H9 (cell line): ENCODE data around the gene PSMB9. TPM values are rescaled to one million over a fixed set of nuclear protein-coding genes. Genes with fewer than 3 reads are reported as not detected.
"Not testable (repeated sequence)": the region's sequence is repeated elsewhere in the genome, so short reads cannot be mapped to it uniquely, and the experiment has no call there.

Experiments
- DNase-seq: peaks from one replicate; pipeline ENCODE4 v3.0.0-alpha.2; 2017
- H2AFZ ChIP-seq: one replicate; pipeline ENCODE4 v1.6.1; 2013; ENCODE audit warnings: mild to moderate bottlenecking, low read length, control low read depth, moderate library complexity
- H2AK5ac ChIP-seq: 2 replicates; pipeline ENCODE4 v1.6.1; 2013; ENCODE audit warnings: low read length, control low read depth, mixed read lengths; ENCODE audit not compliant: insufficient read length
- H2BK120ac ChIP-seq: one replicate; pipeline ENCODE4 v1.6.1; 2013; ENCODE audit warnings: low read depth, mild to moderate bottlenecking, low read length, control low read depth, inconsistent platforms; ENCODE audit not compliant: poor library complexity, severe bottlenecking
- H2BK12ac ChIP-seq: 2 replicates; pipeline ENCODE4 v1.6.1; 2013; ENCODE audit warnings: low read length, control low read depth, mixed read lengths, low read depth; ENCODE audit not compliant: insufficient read length
- H2BK15ac ChIP-seq: 2 replicates; pipeline ENCODE4 v1.6.1; 2013; ENCODE audit warnings: low read depth, low read length, control low read depth
- H2BK20ac ChIP-seq: one replicate; pipeline ENCODE4 v1.6.1; 2013; ENCODE audit warnings: low read depth, mild to moderate bottlenecking, low read length, control low read depth, inconsistent platforms; ENCODE audit not compliant: poor library complexity, severe bottlenecking
- H2BK5ac ChIP-seq: 2 replicates; pipeline ENCODE4 v1.6.1; 2013; ENCODE audit warnings: low read length, control low read depth, mixed read lengths; ENCODE audit not compliant: insufficient read length
- H3K14ac ChIP-seq: 2 replicates; pipeline ENCODE4 v1.6.1; 2013; ENCODE audit warnings: low read length, control low read depth; ENCODE audit not compliant: insufficient read depth
- H3K18ac ChIP-seq: 2 replicates; pipeline ENCODE4 v1.6.1; 2013; ENCODE audit warnings: low read depth, mild to moderate bottlenecking, mixed read lengths, low read length, control low read depth; ENCODE audit not compliant: insufficient read length
- H3K23ac ChIP-seq: 2 replicates; pipeline ENCODE4 v1.6.1; 2013; ENCODE audit warnings: low read length, control low read depth, mixed read lengths, low read depth; ENCODE audit not compliant: insufficient read length
- H3K23me2 ChIP-seq: 2 replicates; pipeline ENCODE4 v1.6.1; 2013; ENCODE audit warnings: low read depth, mild to moderate bottlenecking, mixed read lengths, low read length, control low read depth; ENCODE audit not compliant: insufficient read length, poor library complexity, severe bottlenecking
- H3K27ac ChIP-seq: 2 replicates; pipeline ENCODE4 v1.5.1; 2013; ENCODE audit warnings: low read length, control low read depth, mixed read lengths, low read depth; ENCODE audit not compliant: insufficient read length
- H3K27me3 ChIP-seq: 2 replicates; pipeline ENCODE4 v1.6.1; 2013; ENCODE audit warnings: low read length, control low read depth, inconsistent platforms; ENCODE audit not compliant: insufficient read depth
- H3K4ac ChIP-seq: 2 replicates; pipeline ENCODE4 v1.6.1; 2013; ENCODE audit warnings: low read depth, mild to moderate bottlenecking, control low read depth, inconsistent platforms, low read length, moderate library complexity
- H3K4me1 ChIP-seq: 2 replicates; pipeline ENCODE4 v1.6.1; 2013; ENCODE audit warnings: low read length, control low read depth, inconsistent platforms; ENCODE audit not compliant: insufficient read depth
- H3K4me2 ChIP-seq: 2 replicates; pipeline ENCODE4 v1.6.1; 2013; ENCODE audit warnings: low read length, control low read depth, mixed read lengths; ENCODE audit not compliant: insufficient read length, insufficient read depth
- H3K56ac ChIP-seq: 2 replicates; pipeline ENCODE4 v1.6.1; 2013; ENCODE audit warnings: low read depth, mild to moderate bottlenecking, mixed read lengths, low read length, control low read depth; ENCODE audit not compliant: insufficient read length
- H3K79me1 ChIP-seq: 2 replicates; pipeline ENCODE4 v1.6.1; 2013; ENCODE audit warnings: low read depth, mild to moderate bottlenecking, moderate library complexity, low read length, control low read depth, inconsistent platforms; ENCODE audit not compliant: insufficient read depth, poor library complexity, severe bottlenecking
- H3K79me2 ChIP-seq: 2 replicates; pipeline ENCODE4 v1.6.1; 2013; ENCODE audit warnings: low read length, control low read depth, inconsistent platforms; ENCODE audit not compliant: insufficient read depth
- H3K9ac ChIP-seq: 2 replicates; pipeline ENCODE4 v1.6.1; 2013; ENCODE audit warnings: low read length, control low read depth, mixed read lengths; ENCODE audit not compliant: insufficient read length; ENCODE audit errors: extremely low read depth
- H3K9me3 ChIP-seq: one replicate; pipeline ENCODE4 v1.6.1; 2013; ENCODE audit warnings: low read depth, low read length, inconsistent platforms; ENCODE audit not compliant: control insufficient read depth
- H3T11ph ChIP-seq: one replicate; pipeline ENCODE4 v1.6.1; 2013; ENCODE audit warnings: mild to moderate bottlenecking, low read length, control low read depth, inconsistent platforms
- H4K20me1 ChIP-seq: one replicate; pipeline ENCODE4 v1.6.1; 2013; ENCODE audit not compliant: control insufficient read depth, insufficient read length, insufficient read depth
- H4K5ac ChIP-seq: 2 replicates; pipeline ENCODE4 v1.6.1; 2013; ENCODE audit warnings: low read depth, mild to moderate bottlenecking, mixed read lengths, low read length, control low read depth; ENCODE audit not compliant: insufficient read length
- H4K8ac ChIP-seq: replicated peaks from 2 replicates; pipeline ENCODE4 v1.6.1; 2013; ENCODE audit warnings: low read length, control low read depth, mixed read lengths, low read depth; ENCODE audit not compliant: insufficient read length
- H4K91ac ChIP-seq: 2 replicates; pipeline ENCODE4 v1.6.1; 2013; ENCODE audit warnings: low read depth, mild to moderate bottlenecking, moderate library complexity, mixed read lengths, low read length, control low read depth; ENCODE audit not compliant: insufficient read length
- H3K27ac Mint-ChIP-seq, 3 experiments: 2 replicates in 2 of 3; 3 replicates in 1 of 3; pipeline ENCODE4 v1.8.0; 2020 to 2021; ENCODE audit warnings: mixed read lengths in 3 of 3, mild to moderate bottlenecking in 1 of 3, moderate library complexity in 1 of 3
- H3K27me3 Mint-ChIP-seq: 2 replicates; pipeline ENCODE4 v1.8.0; 2021; ENCODE audit warnings: low read depth, mild to moderate bottlenecking, moderate library complexity, mixed read lengths
- H3K36me3 Mint-ChIP-seq, 3 experiments: 2 replicates in 2 of 3; 3 replicates in 1 of 3; pipeline ENCODE4 v1.8.0; 2020 to 2021; ENCODE audit warnings: low read depth in 3 of 3, mixed read lengths in 3 of 3; ENCODE audit not compliant: insufficient read depth in 1 of 3
- H3K4me1 Mint-ChIP-seq, 2 experiments: 2 replicates each; pipeline ENCODE4 v1.8.0; 2020; ENCODE audit warnings: mixed read lengths in 2 of 2
- H3K4me3 Mint-ChIP-seq, 2 experiments: 2 replicates in 1 of 2; 3 replicates in 1 of 2; pipeline ENCODE4 v1.8.0; 2020 to 2021; ENCODE audit warnings: mild to moderate bottlenecking in 2 of 2, mixed read lengths in 2 of 2, moderate library complexity in 1 of 2
- H3K9me3 Mint-ChIP-seq, 2 experiments: 2 replicates in 1 of 2; 3 replicates in 1 of 2; pipeline ENCODE4 v1.8.0; 2020; ENCODE audit warnings: mild to moderate bottlenecking in 2 of 2, mixed read lengths in 2 of 2, moderate library complexity in 1 of 2
- CTCF ChIP-seq: fragments of 200-600 bp; sonication (generic); conservative IDR thresholded peaks from 3 replicates; pipeline ENCODE4 v1.8.0; 2021; ENCODE audit warnings: antibody characterized with exemption, mild to moderate bottlenecking
- WGBS: extraction: QIAGEN DNeasy Blood & Tissue Kit; methylation state at CpG from one replicate; pipeline ENCODE4 v1.1.7; 2013; ENCODE audit warnings: missing lambda C conversion rate, low lambda C conversion rate, mixed read lengths; ENCODE audit not compliant: insufficient read length; ENCODE audit errors: extremely low coverage; 5-methylcytosine and 5-hydroxymethylcytosine counted together
- total RNA-seq: library from RNA; stranded (reverse); gene quantifications from 2 replicates; pipeline ENCODE4 v1.2.1, GENCODE V29; 2021

PSMB9 gene
- total RNA-seq, 1 experiment from 2014 or later: 3.5 TPM

DNA sequence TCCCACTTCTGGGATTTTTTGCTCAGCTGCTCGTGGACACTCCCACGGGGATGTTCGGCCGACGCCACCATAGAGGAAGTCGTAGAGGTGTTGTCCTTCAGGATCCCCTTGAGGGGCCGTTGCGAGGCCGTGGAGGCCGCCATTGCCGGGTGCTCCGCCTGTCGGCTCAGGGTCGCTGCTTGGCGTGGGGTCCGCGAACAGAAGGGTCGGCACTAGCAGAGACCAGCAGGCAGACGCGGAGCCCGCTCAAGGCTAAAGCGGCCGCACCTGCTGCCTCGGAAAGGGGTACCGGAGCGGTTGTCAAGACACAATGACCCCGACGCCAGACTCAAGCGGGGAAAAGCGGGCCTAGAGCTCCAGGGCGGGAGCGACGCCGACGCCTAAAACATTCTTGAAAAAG, 25.7 kb downstream of the PSMB9 start:
- Mint-ChIP-seq H3K27me3 (peaks cover 12% of the 10 kb centered on the region; the same call in 1 of the 2 replicates), H3K4me1 (peaks cover 0 to 2% of the 10 kb centered on the region in 2 experiments; a peak in 1 of 4 replicates), H3K4me3 (no peak overlapping the region), H3K9me3 (no peaks in the 10 kb centered on the region; a peak in 1 of 5 replicates), H3K36me3 (no peaks in the 10 kb centered on the region), H3K27ac (no peak overlapping the region)
- Histone ChIP-seq H2BK120ac (no peak overlapping the region), H3K9me3 (no peaks in the 10 kb centered on the region), H3K23me2 (no peaks in the 10 kb centered on the region), H4K20me1 (no peaks in the 10 kb centered on the region), H2BK12ac (no peak overlapping the region), H2AK5ac (no peak overlapping the region), H3K23ac (no peak overlapping the region), H2BK15ac (no peak overlapping the region), H3K79me1 (no peaks in the 10 kb centered on the region), H2BK20ac (no peak overlapping the region), H2BK5ac (no peak overlapping the region), H4K5ac (no peak overlapping the region), H4K8ac (no peak overlapping the region), H2AFZ (no peak overlapping the region), H3K79me2 (no peaks in the 10 kb centered on the region), H3T11ph (no peak overlapping the region), H3K9ac (no peak overlapping the region), H3K27ac (no peak overlapping the region), H4K91ac (no peak overlapping the region), H3K14ac (no peak overlapping the region), H3K4me1 (no peaks in the 10 kb centered on the region), H3K4ac (no peak overlapping the region), H3K18ac (no peak overlapping the region), H3K4me2 (no peak overlapping the region), H3K56ac (no peak overlapping the region), H3K27me3 (no peaks in the 10 kb centered on the region)
- no peak for TF ChIP-seq CTCF
- DNase-seq: no peak
- no CpG with 5 or more reads among the region's 35 CpGs for WGBS

- H2AFZ ChIP-seq, H3K36me3 Mint-ChIP-seq, H3K79me2 ChIP-seq, H3K56ac ChIP-seq, H3K27ac Mint-ChIP-seq, H4K91ac ChIP-seq, H3K4me1 Mint-ChIP-seq, DNase-seq, H3K9ac ChIP-seq, H2BK20ac ChIP-seq, H3K18ac ChIP-seq, H3K9me3 Mint-ChIP-seq, H2BK5ac ChIP-seq, H3K27me3 ChIP-seq, H4K8ac ChIP-seq, H3K27me3 Mint-ChIP-seq, H3K14ac ChIP-seq, H3K79me1 ChIP-seq, H3K4me3 Mint-ChIP-seq, H3T11ph ChIP-seq, H2BK12ac ChIP-seq, H3K9me3 ChIP-seq, H2AK5ac ChIP-seq, H2BK120ac ChIP-seq, H2BK15ac ChIP-seq, H3K27ac ChIP-seq, H4K20me1 ChIP-seq, H3K23me2 ChIP-seq, H3K23ac ChIP-seq, H3K4me1 ChIP-seq, H4K5ac ChIP-seq, H3K4me2 ChIP-seq, H3K4ac ChIP-seq: not testable (repeated sequence)
- no CpG with 5 or more reads among the region's 3 CpGs for WGBS
Observed at GRCh38 chr6:32880962-32881361, 27.0 kb downstream of the PSMB9 start.
